UCSD-AML1 (cell line): ENCODE data around the gene HLX.

Experiments
- DNase-seq: peaks from one replicate; lab custom pipeline; 2025; ENCODE audit not compliant: unreplicated experiment; lab: John Stamatoyannopoulos, UW

HLX gene

DNA sequence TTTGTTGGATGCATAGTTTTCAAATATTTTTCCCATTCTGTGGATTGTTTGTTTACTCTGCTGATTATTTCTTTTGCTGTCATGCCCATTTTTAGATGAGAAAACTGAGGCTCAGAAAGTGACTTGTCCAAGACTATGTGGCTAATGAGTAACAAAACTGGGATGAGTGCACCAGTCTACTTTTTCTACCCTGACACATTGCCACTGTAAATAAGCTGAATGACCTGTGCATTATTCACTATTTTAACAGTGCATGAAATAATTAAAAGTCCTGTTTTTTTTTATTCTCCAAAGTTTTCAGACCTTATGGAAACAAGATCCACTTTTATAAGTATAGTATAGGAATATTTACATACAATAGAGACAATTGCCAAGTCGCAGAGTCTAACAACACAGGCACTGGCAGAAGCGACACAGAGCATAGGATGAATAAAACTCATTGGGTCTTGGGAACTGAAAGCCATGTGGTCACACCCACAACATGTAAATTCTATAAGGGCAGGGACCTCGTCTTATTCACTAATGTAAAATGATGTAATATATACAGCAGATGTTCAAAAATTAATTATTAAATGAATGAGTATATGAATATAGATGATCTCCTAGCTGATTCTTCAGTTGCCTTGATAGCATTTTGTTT lies 45.2 kb downstream of the HLX start:
- DNase-seq = no peak

DNA sequence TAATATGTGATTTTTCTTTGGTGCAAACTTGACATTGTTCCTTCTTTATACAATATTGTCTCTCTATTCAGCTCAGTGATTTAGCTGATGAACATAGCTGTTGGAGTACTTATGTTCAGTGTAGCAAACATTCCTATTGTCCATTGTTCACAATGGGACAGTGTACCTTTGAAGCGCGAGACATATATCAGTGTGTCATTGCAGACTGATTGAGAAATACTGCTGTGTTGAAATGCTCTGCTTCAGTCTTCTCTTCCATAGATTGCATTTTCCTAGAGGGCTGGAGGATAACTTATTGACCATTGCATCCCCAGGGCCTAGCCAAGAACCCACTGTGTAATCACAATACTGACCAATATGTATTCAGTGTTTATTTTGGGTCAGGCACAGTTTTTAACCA lies 46.5 kb downstream of the HLX start:
- DNase-seq = no peak

DNA sequence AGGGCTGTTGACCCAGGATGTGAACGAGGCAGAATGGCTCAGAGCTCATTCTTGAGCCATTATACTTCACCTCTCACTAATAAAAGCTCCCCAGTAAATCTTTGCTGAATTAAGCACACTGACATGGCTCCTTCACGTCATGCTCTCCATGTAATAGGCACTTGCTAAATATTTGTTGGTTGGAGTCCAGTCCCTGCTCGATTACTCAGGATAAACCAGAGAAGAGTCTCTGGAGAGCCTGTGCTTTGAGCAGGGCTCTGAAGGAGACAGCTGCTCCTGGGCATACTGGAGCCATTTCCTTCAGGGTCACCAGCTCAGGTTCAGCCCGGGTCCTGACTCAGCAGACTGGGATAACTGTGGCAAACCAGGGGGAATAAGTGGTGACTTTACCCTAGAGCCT lies 46.9 kb downstream of the HLX start:
- no peak for DNase-seq

DNA sequence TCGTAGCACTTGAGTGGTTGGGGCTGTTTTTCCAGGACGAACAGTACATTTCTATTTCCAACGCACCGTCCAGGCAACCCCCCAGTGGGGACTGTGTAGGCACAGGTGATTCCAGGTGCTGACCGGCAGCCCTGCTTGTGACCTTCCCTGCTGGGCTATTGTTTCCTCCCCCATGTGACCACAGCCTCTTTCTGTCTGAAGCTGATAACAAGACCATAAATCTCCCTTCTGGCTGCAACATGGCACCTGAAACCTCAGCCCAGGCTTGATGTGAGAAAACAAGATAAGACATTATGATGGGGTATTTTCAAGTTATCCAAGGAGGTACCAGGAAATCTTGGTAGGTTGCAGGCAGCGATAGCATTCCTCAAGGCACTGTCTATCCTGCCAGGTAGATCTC lies 48.2 kb downstream of the HLX start:
- DNase-seq = peak; percentile 23

DNA sequence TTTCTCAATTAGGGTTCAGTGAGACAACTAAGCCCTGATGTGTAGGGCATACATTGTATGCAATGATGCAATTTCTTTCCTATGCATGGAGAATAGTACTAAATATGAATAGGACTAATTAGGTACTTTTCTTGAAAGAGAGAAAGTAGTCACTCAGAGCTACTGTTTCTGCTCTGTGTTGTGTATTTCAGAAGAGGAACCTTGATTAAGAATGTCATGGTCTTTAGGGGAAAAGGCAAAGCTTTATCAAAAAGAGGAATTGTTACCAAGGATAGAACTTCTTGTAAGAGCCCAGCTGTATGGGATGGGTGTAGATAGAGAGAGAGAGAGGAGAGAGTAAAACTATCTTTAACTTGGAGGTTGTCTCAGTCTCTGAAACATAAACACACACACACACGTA lies 49.1 kb downstream of the HLX start:
- no peak for DNase-seq

DNA sequence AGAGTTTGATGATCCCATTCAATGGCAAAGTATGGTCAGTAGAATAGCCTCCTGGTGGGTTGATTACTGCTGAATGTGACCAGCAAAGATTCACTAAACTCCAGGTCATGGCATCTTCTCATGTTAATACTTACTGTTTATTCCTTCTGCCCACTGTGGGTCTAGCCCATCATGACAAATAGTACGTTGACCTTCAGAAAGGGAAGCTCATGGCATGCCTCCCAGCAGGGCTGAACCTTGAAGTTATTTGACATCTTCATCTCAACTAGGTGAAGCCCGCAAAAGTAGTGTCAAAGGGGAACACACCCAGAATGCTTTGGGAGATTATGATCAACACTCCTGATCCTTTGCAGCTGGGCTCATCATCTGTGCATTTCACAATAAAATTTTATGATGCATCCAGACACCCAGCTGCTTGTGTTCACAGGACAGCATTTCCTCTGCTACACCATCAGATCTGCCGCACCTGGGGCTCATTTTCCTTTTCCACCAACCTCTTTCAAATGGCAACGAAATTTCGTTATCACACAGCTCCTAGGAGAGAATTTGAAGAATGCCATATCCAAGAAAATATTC lies 49.6 kb downstream of the HLX start:
- no peak for DNase-seq

DNA sequence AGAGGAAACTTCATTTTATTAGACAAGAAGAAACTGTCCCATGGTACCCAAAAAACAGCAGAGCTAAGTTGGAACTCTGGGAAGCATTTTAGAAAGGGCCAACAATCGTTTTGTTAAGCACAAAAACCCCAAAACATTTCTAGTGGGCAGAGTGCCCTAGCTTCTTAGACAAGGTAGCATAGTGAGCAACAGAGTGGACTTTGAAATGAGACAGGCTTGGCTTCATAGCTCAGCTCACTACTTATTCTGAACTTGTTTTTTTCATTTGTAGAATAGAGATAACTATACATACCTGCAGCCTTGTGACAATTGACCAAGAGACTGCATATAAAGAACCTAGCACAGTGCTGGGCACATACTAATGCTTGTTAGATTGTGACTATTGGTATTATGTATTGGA lies 50.1 kb downstream of the HLX start:
- DNase-seq = no peak
